GM12878 (cell line): Measurements from ENCODE around the gene HS6ST1. TPM values are rescaled to one million over a fixed set of nuclear protein-coding genes. Genes with fewer than 3 reads are reported as not detected.

ENCODE experiments used
- BHLHE40 ChIP-seq, 2 experiments: fragments of 450-650 bp in 1 of 2; IDR thresholded peaks; 2 replicates each; pipeline ENCODE4 v1.6.1; 2011 to 2017; ENCODE audit warnings: low read depth in 2 of 2, borderline replicate concordance in 1 of 2, improper control_type of control experiment in 1 of 2, low read length in 1 of 2, mild to moderate bottlenecking in 1 of 2
- IKZF2 ChIP-seq, 2 experiments: fragments of 450-650 bp; IDR thresholded peaks; 2 replicates each; pipeline ENCODE4 v1.6.1; 2017; ENCODE audit warnings: mild to moderate bottlenecking in 2 of 2, moderate library complexity in 2 of 2
- MLLT1 ChIP-seq: fragments of 450-650 bp; IDR thresholded peaks from 2 replicates; pipeline ENCODE4 v1.6.1; 2016; ENCODE audit warnings: mild to moderate bottlenecking
- MTA3 ChIP-seq: IDR thresholded peaks from 2 replicates; pipeline ENCODE4 v1.6.1; 2012; ENCODE audit warnings: low read length, inconsistent platforms, borderline replicate concordance
- NFYA ChIP-seq: IDR thresholded peaks from 2 replicates; pipeline ENCODE4 v1.6.1; 2011; ENCODE audit warnings: low read depth, mild to moderate bottlenecking, low read length, improper control_type of control experiment, borderline replicate concordance
- POLR2AphosphoS5 ChIP-seq: IDR thresholded peaks from 2 replicates; pipeline ENCODE4 v1.6.1; 2011; ENCODE audit warnings: mild to moderate bottlenecking, low read length, inconsistent platforms
- RB1 ChIP-seq: fragments of 450-650 bp; formaldehyde crosslinking; IDR thresholded peaks from 2 replicates; pipeline ENCODE4 v1.6.1; 2017; ENCODE audit warnings: mild to moderate bottlenecking, borderline replicate concordance
- RUNX3 ChIP-seq: IDR thresholded peaks from 2 replicates; pipeline ENCODE4 v1.6.1; 2012; ENCODE audit warnings: low read length, inconsistent platforms
- ZBTB4 ChIP-seq: fragments of 450-650 bp; formaldehyde crosslinking; IDR thresholded peaks from 2 replicates; pipeline ENCODE4 v1.4.0; 2022; ENCODE audit warnings: mild to moderate bottlenecking, moderate library complexity
- polyA plus RNA-seq, 11 experiments: library from polyadenylated mRNA; depleted of rRNA in 4 of 11; unstranded in 6 of 11; stranded (reverse) in 5 of 11; fragments of >200 nt; fragmentation: Nextera tagmentation in 4 of 11; fragmentation: Illumina TruSeq in 1 of 11; extraction: Ambion mirVana in 4 of 11; extraction: Trizol in 1 of 11; gene quantifications; 1 replicate in 1 of 11; 2 replicates in 10 of 11; pipeline versions ENCODE4 v1.2.1 to v1.2.3, GENCODE V29; 2011 to 2016; ENCODE audit warnings: inconsistent platforms in 2 of 11, missing spikeins in 2 of 11, low read depth in 1 of 11
- total RNA-seq, 4 experiments: library from RNA; depleted of rRNA in 3 of 4; stranded (reverse); fragments of >200 nt in 3 of 4; fragmentation: Illumina TruSeq in 1 of 4; extraction: Trizol in 1 of 4; gene quantifications; 2 replicates each; pipeline versions ENCODE4 v1.2.1 to v1.2.3, GENCODE V29; 2013 to 2021

HS6ST1 gene
- total and polyA plus RNA-seq, 10 of the 15 experiments (the other 5 are each of a cell fraction or from before 2014, with no cell fraction given): 0.48 to 17.0 (median 4.7) TPM

- TF ChIP-seq MLLT1 (no peak), IKZF2 (IDR thresholded peaks at IDR 0.05) (0 out of 4 replicates have a peak, but pooled peaks have one; percentile 11 to 23), RB1 (peak; percentile 55; the same call in 1 of the 2 replicates), ZBTB4 (CRISPR knock-in tag) (no peak), RUNX3 (peak; percentile 79), NFYA (no peak), MTA3 (no peak), POLR2AphosphoS5 (0 out of 2 replicates have a peak, but pooled peaks have one; percentile 48), BHLHE40 (IDR thresholded peaks at IDR 0.05; ENCODE audit: borderline replicate concordance in 1 of 2, low read depth in 2 of 2, low read length in 1 of 2) (peak; percentile 44 to 51; a peak in 2 of 4 replicates)
These were observed 3.4 kb upstream of the HS6ST1 start (continued) for GRCh38 chr2:128321784-128322714.
